Liver (tissue), 9 donors: ENCODE data around the gene CPN1. TPM values are rescaled to one million over a fixed set of nuclear protein-coding genes. Genes with fewer than 3 reads are reported as not detected.

Source experiments
- DNase-seq: peaks from one replicate; pipeline ENCODE4 v3.0.0-alpha.2; 2017; ENCODE audit warnings: low spot score
- H3K27ac ChIP-seq, 2 donors: one replicate each; pipeline ENCODE4 v1.7.0; 2013; ENCODE audit warnings: inconsistent platforms in 2 of 2, low read length in 2 of 2, control low read depth in 1 of 2, low read depth in 1 of 2, mild to moderate bottlenecking in 1 of 2
- H3K27me3 ChIP-seq, 4 donors: one replicate each; pipeline versions ENCODE4 v1.6.1 to v1.7.0; 2013; ENCODE audit warnings: low read length in 3 of 4, inconsistent platforms in 1 of 4, mild to moderate bottlenecking in 1 of 4, moderate library complexity in 1 of 4; ENCODE audit not compliant: control insufficient read depth in 4 of 4, insufficient read depth in 4 of 4
- H3K36me3 ChIP-seq, 4 donors: one replicate each; pipeline versions ENCODE4 v1.6.1 to v1.7.0; 2013; ENCODE audit warnings: low read length in 3 of 4, mild to moderate bottlenecking in 3 of 4, low read depth in 1 of 4, moderate library complexity in 1 of 4; ENCODE audit not compliant: control insufficient read depth in 4 of 4, insufficient read depth in 3 of 4
- H3K4me1 ChIP-seq, 4 donors: one replicate each; pipeline versions ENCODE4 v1.6.1 to v1.7.0; 2013; ENCODE audit warnings: low read length in 3 of 4, mild to moderate bottlenecking in 3 of 4, moderate library complexity in 1 of 4; ENCODE audit not compliant: control insufficient read depth in 4 of 4, insufficient read depth in 4 of 4
- H3K4me3 ChIP-seq, 3 donors: one replicate each; pipeline versions ENCODE4 v1.6.1 to v1.7.0; 2013; ENCODE audit warnings: low read length in 3 of 3, control low read depth in 1 of 3, low read depth in 1 of 3, mild to moderate bottlenecking in 1 of 3
- H3K9ac ChIP-seq, 2 donors: one replicate each; pipeline ENCODE4 v1.7.0; 2013; ENCODE audit warnings: low read length in 2 of 2, mild to moderate bottlenecking in 2 of 2, moderate library complexity in 2 of 2, control low read depth in 1 of 2, low read depth in 1 of 2
- H3K9me3 ChIP-seq, 4 donors: one replicate each; pipeline versions ENCODE4 v1.6.1 to v1.7.0; 2013; ENCODE audit warnings: low read length in 3 of 4; ENCODE audit not compliant: control insufficient read depth in 4 of 4
- ATF3 ChIP-seq: IDR thresholded peaks from 2 replicates; pipeline ENCODE4 v1.6.1; 2016; ENCODE audit warnings: antibody characterized with exemption
- CTCF ChIP-seq: fragments of 150-350 bp; IDR thresholded peaks from 2 replicates; pipeline ENCODE4 v1.5.1; 2017; ENCODE audit warnings: improper control_type of control experiment, low read depth, low read length; ENCODE audit not compliant: missing input control
- EGR1 ChIP-seq, 2 donors: IDR thresholded peaks; 2 replicates each; pipeline ENCODE4 v1.6.1; 2016 to 2018; ENCODE audit warnings: antibody characterized with exemption in 2 of 2, low read depth in 2 of 2
- FOXA1 ChIP-seq: IDR thresholded peaks from 2 replicates; pipeline ENCODE4 v1.6.1; 2016; ENCODE audit warnings: antibody characterized with exemption
- FOXA2 ChIP-seq: IDR thresholded peaks from 2 replicates; pipeline ENCODE4 v1.6.1; 2016; ENCODE audit warnings: antibody characterized with exemption
- GABPA ChIP-seq, 2 donors: IDR thresholded peaks in 1 of 2; conservative IDR thresholded peaks in 1 of 2; 2 replicates each; pipeline ENCODE4 v1.6.1; 2016; ENCODE audit warnings: antibody characterized with exemption in 2 of 2, mild to moderate bottlenecking in 1 of 2, moderate library complexity in 1 of 2
- HNF4A ChIP-seq, 2 donors: conservative IDR thresholded peaks; 2 replicates each; pipeline ENCODE4 v1.6.1; 2016; ENCODE audit warnings: antibody characterized with exemption in 2 of 2, mild to moderate bottlenecking in 2 of 2
- HNF4G ChIP-seq: IDR thresholded peaks from 2 replicates; pipeline ENCODE4 v1.6.1; 2016; ENCODE audit warnings: antibody characterized with exemption
- JUND ChIP-seq, 2 donors: IDR thresholded peaks; 2 replicates each; pipeline ENCODE4 v1.6.1; 2016; ENCODE audit warnings: antibody characterized with exemption in 2 of 2
- NR2F2 ChIP-seq: IDR thresholded peaks from 2 replicates; pipeline ENCODE4 v1.6.1; 2016; ENCODE audit warnings: antibody characterized with exemption
- RAD21 ChIP-seq, 2 donors: IDR thresholded peaks; 2 replicates each; pipeline ENCODE4 v1.6.1; 2016; ENCODE audit warnings: antibody characterized with exemption in 2 of 2, mild to moderate bottlenecking in 2 of 2
- REST ChIP-seq: IDR thresholded peaks from 2 replicates; pipeline ENCODE4 v1.6.1; 2016; ENCODE audit warnings: antibody characterized with exemption, mild to moderate bottlenecking
- RXRA ChIP-seq, 2 donors: IDR thresholded peaks; 2 replicates each; pipeline ENCODE4 v1.6.1; 2017 to 2018; ENCODE audit warnings: antibody characterized with exemption in 2 of 2, mild to moderate bottlenecking in 1 of 2
- SP1 ChIP-seq: IDR thresholded peaks from 2 replicates; pipeline ENCODE4 v1.6.1; 2018; ENCODE audit warnings: antibody characterized with exemption, mild to moderate bottlenecking
- TAF1 ChIP-seq: conservative IDR thresholded peaks from 2 replicates; pipeline ENCODE4 v1.6.1; 2016; ENCODE audit warnings: antibody characterized with exemption, mild to moderate bottlenecking
- YY1 ChIP-seq: IDR thresholded peaks from 2 replicates; pipeline ENCODE4 v1.6.1; 2016; ENCODE audit warnings: antibody characterized with exemption, mild to moderate bottlenecking
- ZBTB33 ChIP-seq: IDR thresholded peaks from 2 replicates; pipeline ENCODE4 v1.6.1; 2016; ENCODE audit warnings: antibody characterized with exemption
- WGBS: extraction: QIAGEN DNeasy Blood & Tissue Kit; methylation state at CpG from one replicate; pipeline ENCODE4 v1.1.7; 2013; 5-methylcytosine and 5-hydroxymethylcytosine counted together
- polyA plus RNA-seq, 2 donors: library from polyadenylated mRNA; stranded (reverse) in 1 of 2; unstranded in 1 of 2; fragments of 200-250 nt in 1 of 2; fragments of >200 nt in 1 of 2; fragmentation: Nextera tagmentation in 1 of 2; extraction: Ambion mirVana in 1 of 2; gene quantifications; one replicate each; pipeline versions ENCODE4 v1.2.1 to v1.2.3, GENCODE V29; 2013 to 2015
- total RNA-seq, 2 donors: library from RNA; depleted of rRNA; stranded (reverse); fragments of >200 nt; gene quantifications; one replicate each; pipeline ENCODE4 v1.2.3, GENCODE V29; 2014
- TF ChIP-seq, protein P1 (sequence below): IDR thresholded peaks from 2 replicates; pipeline ENCODE4 v1.6.1; 2016; ENCODE audit warnings: antibody characterized with exemption
- donor health status: healthy.
- donor health status: healthy.
- donor health status: healthy.
- donor health status: healthy.
- donor health status: healthy.

Gene CPN1
- total and polyA plus RNA-seq, 4 donors = 30.4 to 119 (median 96.8) TPM

DNA sequence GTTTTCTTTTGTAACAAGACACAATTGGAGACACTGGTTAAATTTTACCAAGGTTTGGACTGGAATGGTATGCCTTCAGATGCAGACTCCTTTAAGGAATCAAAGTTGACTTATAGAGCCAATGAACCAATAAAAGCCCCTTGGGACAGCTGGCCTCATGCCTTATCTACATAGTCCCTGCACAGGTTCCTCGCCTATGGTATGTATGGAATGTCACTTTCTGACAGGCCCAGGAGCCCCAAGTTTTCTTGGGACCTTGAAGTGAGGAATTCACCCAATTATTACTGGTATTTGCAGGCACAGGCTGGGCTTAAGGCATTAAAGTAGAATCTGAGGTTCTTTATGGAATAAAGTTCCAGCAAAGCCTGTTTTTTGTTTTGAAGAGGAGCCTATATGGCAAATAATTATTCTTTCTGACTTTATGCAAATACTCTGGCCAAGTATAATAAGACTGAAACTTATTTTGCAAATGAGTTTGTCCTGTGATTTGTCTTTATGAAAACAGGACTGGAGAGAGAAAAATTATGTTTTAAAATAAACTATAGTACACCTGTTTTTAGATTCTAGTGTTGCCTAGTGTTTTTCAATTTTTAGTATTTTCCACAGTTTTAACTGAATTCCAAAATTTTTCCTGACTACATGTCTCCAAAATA is 47.8 kb downstream of the CPN1 start:
- no peak for DNase-seq
- H3K4me1 ChIP-seq = peaks cover 0 to 4% (median 0%) of the 10 kb centered on the region in 4 donors
- TF ChIP-seq ZBTB33 (no peak), EGR1 (IDR thresholded peaks at IDR 0.05; ENCODE audit: low read depth in 2 of 2) (no peak), CTCF (no peak), YY1 (no peak), FOXA2 (no peak), HNF4A (conservative IDR thresholded peaks at IDR 0.05) (no peak), ATF3 (no peak), JUND (IDR thresholded peaks at IDR 0.05) (no peak), RAD21 (IDR thresholded peaks at IDR 0.05) (no peak), REST (no peak), NR2F2 (no peak), TAF1 (no peak), GABPA (IDR thresholded peaks at IDR 0.05 in 1 of 2, conservative IDR thresholded peaks at IDR 0.05 in 1 of 2) (no peak), HNF4G (no peak), SP1 (no peak), FOXA1 (no peak), RXRA (IDR thresholded peaks at IDR 0.05) (no peak)
- TF ChIP-seq, protein P1, sequence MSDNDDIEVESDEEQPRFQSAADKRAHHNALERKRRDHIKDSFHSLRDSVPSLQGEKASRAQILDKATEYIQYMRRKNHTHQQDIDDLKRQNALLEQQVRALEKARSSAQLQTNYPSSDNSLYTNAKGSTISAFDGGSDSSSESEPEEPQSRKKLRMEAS = no peak
- no peak overlapping the region for H3K27ac ChIP-seq
- H3K9ac ChIP-seq = no peak overlapping the region
- H3K36me3 ChIP-seq = peaks cover 0 to 2% (median under 1%) of the 10 kb centered on the region in 4 donors
- H3K9me3 ChIP-seq = no peaks in the 10 kb centered on the region
- no peaks in the 10 kb centered on the region for H3K27me3 ChIP-seq
- no peak overlapping the region for H3K4me3 ChIP-seq
- 84% methylated on average over 1 of the region's 1 CpG for WGBS
